Muscle layer of duodenum (tissue), 2 donors: Measurements from ENCODE around the gene UNC5C.

Experiments
- H3K27ac ChIP-seq: one replicate; pipeline ENCODE4 v1.7.0; 2013; ENCODE audit warnings: mild to moderate bottlenecking, low read length
- H3K27me3 ChIP-seq: one replicate; pipeline ENCODE4 v1.7.0; 2013; ENCODE audit warnings: low read depth, mild to moderate bottlenecking, control low read depth, low read length
- H3K36me3 ChIP-seq, 2 donors: one replicate each; pipeline ENCODE4 v1.7.0; 2013; ENCODE audit warnings: low read length in 2 of 2, control low read depth in 1 of 2, mild to moderate bottlenecking in 1 of 2; ENCODE audit not compliant: insufficient read depth in 2 of 2, control insufficient read depth in 1 of 2
- H3K4me1 ChIP-seq, 2 donors: one replicate each; pipeline ENCODE4 v1.7.0; 2013; ENCODE audit warnings: low read length in 2 of 2, mild to moderate bottlenecking in 2 of 2, control low read depth in 1 of 2, moderate library complexity in 1 of 2; ENCODE audit not compliant: insufficient read depth in 2 of 2, control insufficient read depth in 1 of 2
- H3K4me3 ChIP-seq, 2 donors: one replicate each; pipeline ENCODE4 v1.7.0; 2013; ENCODE audit warnings: low read length in 2 of 2, low read depth in 1 of 2, mild to moderate bottlenecking in 1 of 2
- H3K9me3 ChIP-seq, 2 donors: one replicate each; pipeline ENCODE4 v1.7.0; 2013; ENCODE audit warnings: low read length in 2 of 2, control low read depth in 1 of 2, mild to moderate bottlenecking in 1 of 2; ENCODE audit not compliant: control insufficient read depth in 1 of 2
- donor health status: healthy.

Gene UNC5C

GRCh38 chr4:95500361-95500760, 48.4 kb downstream of the UNC5C start:
- Histone ChIP-seq H3K9me3 (no peaks in the 10 kb centered on the region), H3K27me3 (no peaks in the 10 kb centered on the region), H3K36me3 (no peaks in the 10 kb centered on the region), H3K4me3 (no peak overlapping the region), H3K4me1 (no peaks in the 10 kb centered on the region), H3K27ac (no peak overlapping the region)

- Histone ChIP-seq H3K27me3 (no peaks in the 10 kb centered on the region), H3K9me3 (no peaks in the 10 kb centered on the region), H3K4me3 (no peak overlapping the region), H3K27ac (no peak overlapping the region), H3K36me3 (no peaks in the 10 kb centered on the region), H3K4me1 (no peaks in the 10 kb centered on the region)
Measured at GRCh38 chr4:95499291-95499696, 49.5 kb downstream of the UNC5C start.

GRCh38 chr4:95494186-95494585, 54.6 kb downstream of the UNC5C start:
- H3K9me3 ChIP-seq, result no peaks in the 10 kb centered on the region
- H3K27ac ChIP-seq, result no peak overlapping the region
- H3K4me1 ChIP-seq, result no peaks in the 10 kb centered on the region
- no peak overlapping the region for H3K4me3 ChIP-seq
- no peaks in the 10 kb centered on the region for H3K36me3 ChIP-seq
- H3K27me3 ChIP-seq, result no peaks in the 10 kb centered on the region

- H3K9me3 ChIP-seq, result no peaks in the 10 kb centered on the region
- H3K4me1 ChIP-seq, result no peaks in the 10 kb centered on the region
- no peaks in the 10 kb centered on the region for H3K36me3 ChIP-seq
- H3K27me3 ChIP-seq, result no peaks in the 10 kb centered on the region
- H3K4me3 ChIP-seq, result no peak overlapping the region
- no peak overlapping the region for H3K27ac ChIP-seq
Measured at GRCh38 chr4:95478679-95479078, 70.1 kb downstream of the UNC5C start.

GRCh38 chr4:95476121-95476520, 72.7 kb downstream of the UNC5C start:
- Histone ChIP-seq H3K4me1 (no peaks in the 10 kb centered on the region), H3K9me3 (no peaks in the 10 kb centered on the region), H3K27ac (no peak overlapping the region), H3K36me3 (no peaks in the 10 kb centered on the region), H3K27me3 (no peaks in the 10 kb centered on the region), H3K4me3 (no peak overlapping the region)

GRCh38 chr4:95472534-95472933, 76.2 kb downstream of the UNC5C start:
- no peak overlapping the region for H3K27ac ChIP-seq
- H3K4me1 ChIP-seq, result no peaks in the 10 kb centered on the region
- no peaks in the 10 kb centered on the region for H3K9me3 ChIP-seq
- H3K4me3 ChIP-seq, result no peak overlapping the region
- no peaks in the 10 kb centered on the region for H3K27me3 ChIP-seq
- no peaks in the 10 kb centered on the region for H3K36me3 ChIP-seq

GRCh38 chr4:95470622-95471021, 78.2 kb downstream of the UNC5C start:
- Histone ChIP-seq H3K27me3 (no peaks in the 10 kb centered on the region), H3K36me3 (no peaks in the 10 kb centered on the region), H3K4me1 (no peaks in the 10 kb centered on the region), H3K27ac (no peak overlapping the region), H3K9me3 (no peaks in the 10 kb centered on the region), H3K4me3 (no peak overlapping the region)

GRCh38 chr4:95469617-95470016, 79.2 kb downstream of the UNC5C start:
- Histone ChIP-seq H3K4me1 (no peaks in the 10 kb centered on the region), H3K27me3 (no peaks in the 10 kb centered on the region), H3K4me3 (no peak overlapping the region), H3K27ac (no peak overlapping the region), H3K36me3 (no peaks in the 10 kb centered on the region), H3K9me3 (no peaks in the 10 kb centered on the region)

- Histone ChIP-seq H3K27me3 (no peaks in the 10 kb centered on the region), H3K27ac (no peak overlapping the region), H3K4me1 (no peaks in the 10 kb centered on the region), H3K36me3 (no peaks in the 10 kb centered on the region), H3K4me3 (no peak overlapping the region), H3K9me3 (no peaks in the 10 kb centered on the region)
Measured at GRCh38 chr4:95466791-95467190, 82.0 kb downstream of the UNC5C start.

GRCh38 chr4:95465010-95465409, 83.8 kb downstream of the UNC5C start:
- Histone ChIP-seq H3K27me3 (no peaks in the 10 kb centered on the region), H3K4me1 (no peaks in the 10 kb centered on the region), H3K27ac (no peak overlapping the region), H3K4me3 (no peak overlapping the region), H3K9me3 (no peaks in the 10 kb centered on the region), H3K36me3 (no peaks in the 10 kb centered on the region)

GRCh38 chr4:95462921-95463320, 85.9 kb downstream of the UNC5C start:
- Histone ChIP-seq H3K4me3 (no peak overlapping the region), H3K27ac (no peak overlapping the region), H3K9me3 (no peaks in the 10 kb centered on the region), H3K36me3 (no peaks in the 10 kb centered on the region), H3K4me1 (no peaks in the 10 kb centered on the region), H3K27me3 (no peaks in the 10 kb centered on the region)

GRCh38 chr4:95457353-95457752, 91.4 kb downstream of the UNC5C start:
- no peaks in the 10 kb centered on the region for H3K9me3 ChIP-seq

More at GRCh38 chr4:95457353-95457752, 91.4 kb downstream of the UNC5C start:
- H3K4me3 ChIP-seq, result no peak overlapping the region
- H3K36me3 ChIP-seq, result no peaks in the 10 kb centered on the region
- no peak overlapping the region for H3K27ac ChIP-seq
- no peaks in the 10 kb centered on the region for H3K27me3 ChIP-seq
- no peaks in the 10 kb centered on the region for H3K4me1 ChIP-seq
